Subcutaneous abdominal adipose tissue (tissue), 5 donors: ENCODE results near the gene CGB5.
A peak's percentile ranks its signal among the peaks of the same experiment; 100 is the strongest.
"Not testable (repeated sequence)": the region's sequence is repeated elsewhere in the genome, so short reads cannot be mapped to it uniquely, and the experiment has no call there.

Source experiments
- H3K27ac ChIP-seq: one replicate; pipeline ENCODE4 v1.7.0; 2013; ENCODE audit warnings: low read depth, mild to moderate bottlenecking, inconsistent platforms, low read length, moderate library complexity
- H3K27me3 ChIP-seq, 5 donors: one replicate each; pipeline ENCODE4 v1.7.0; 2013; ENCODE audit warnings: low read length in 5 of 5, inconsistent platforms in 1 of 5; ENCODE audit not compliant: control insufficient read depth in 5 of 5, insufficient read depth in 4 of 5
- H3K36me3 ChIP-seq, 5 donors: one replicate each; pipeline ENCODE4 v1.7.0; 2013; ENCODE audit warnings: low read length in 5 of 5; ENCODE audit not compliant: control insufficient read depth in 5 of 5, insufficient read depth in 5 of 5
- H3K4me1 ChIP-seq, 5 donors: one replicate each; pipeline ENCODE4 v1.7.0; 2013; ENCODE audit warnings: low read length in 5 of 5, mild to moderate bottlenecking in 3 of 5, moderate library complexity in 1 of 5; ENCODE audit not compliant: control insufficient read depth in 5 of 5, insufficient read depth in 5 of 5
- H3K4me3 ChIP-seq, 5 donors: one replicate each; pipeline ENCODE4 v1.7.0; 2013; ENCODE audit warnings: low read length in 5 of 5, low read depth in 1 of 5
- H3K9ac ChIP-seq, 5 donors: one replicate each; pipeline ENCODE4 v1.7.0; 2013; ENCODE audit warnings: low read length in 5 of 5, mild to moderate bottlenecking in 4 of 5, moderate library complexity in 3 of 5
- H3K9me3 ChIP-seq, 5 donors: one replicate each; pipeline ENCODE4 v1.7.0; 2013; ENCODE audit warnings: low read length in 5 of 5; ENCODE audit not compliant: control insufficient read depth in 5 of 5
- donor health status: healthy.
- donor health status: healthy.
- donor health status: healthy.
- donor health status: healthy.
- donor health status: healthy.

CGB5 gene

GRCh38 chr19:49014123-49014869, 29.4 kb upstream of the CGB5 start:
- Histone ChIP-seq H3K36me3 (peaks cover 0 to 69% (median 59%) of the 10 kb centered on the region in 5 donors), H3K4me3 (no peak overlapping the region), H3K9ac (no peak overlapping the region), H3K27ac (no peak overlapping the region), H3K4me1 (peaks cover 0 to 21% (median 19%) of the 10 kb centered on the region in 5 donors), H3K27me3 (peaks cover 0 to 11% (median 4%) of the 10 kb centered on the region in 5 donors), H3K9me3 (no peaks in the 10 kb centered on the region)

DNA sequence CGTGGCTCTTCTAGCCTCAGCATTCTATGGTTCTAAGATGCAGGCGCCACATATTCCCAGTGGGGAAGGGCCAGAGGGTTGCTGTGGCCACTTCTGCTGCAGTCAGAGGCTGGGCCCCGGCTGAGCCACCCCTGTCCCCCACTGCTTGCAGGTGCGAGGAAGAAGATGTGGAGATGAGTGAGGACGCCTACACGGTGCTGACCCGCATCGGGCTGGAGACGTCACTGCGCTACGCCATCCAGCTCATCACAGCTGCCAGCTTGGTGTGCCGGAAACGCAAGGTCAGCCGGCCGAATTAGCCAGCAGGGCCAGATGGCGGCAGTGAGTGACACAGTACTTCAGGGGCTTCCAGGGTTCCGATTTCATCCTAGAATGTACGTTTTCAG, 28.8 kb upstream of the CGB5 start:
- H3K27me3 ChIP-seq = peaks cover 0 to 11% (median 4%) of the 10 kb centered on the region in 5 donors
- no peak overlapping the region for H3K9ac ChIP-seq
- H3K4me1 ChIP-seq = peaks cover 0 to 25% (median 23%) of the 10 kb centered on the region in 5 donors
- no peak overlapping the region for H3K27ac ChIP-seq
- H3K9me3 ChIP-seq = no peaks in the 10 kb centered on the region
- H3K36me3 ChIP-seq = peaks cover 0 to 63% (median 54%) of the 10 kb centered on the region in 5 donors
- H3K4me3 ChIP-seq = no peak overlapping the region

GRCh38 chr19:49016067-49016839, 27.4 kb upstream of the CGB5 start:
- Histone ChIP-seq H3K36me3 (peaks cover 0 to 49% (median 40%) of the 10 kb centered on the region in 5 donors), H3K27me3 (peaks cover 2 to 15% (median 6%) of the 10 kb centered on the region in 5 donors), H3K9ac (no peak overlapping the region), H3K4me3 (no peak overlapping the region), H3K9me3 (no peaks in the 10 kb centered on the region), H3K27ac (no peak overlapping the region), H3K4me1 (peaks cover 0 to 25% (median 23%) of the 10 kb centered on the region in 5 donors)

DNA sequence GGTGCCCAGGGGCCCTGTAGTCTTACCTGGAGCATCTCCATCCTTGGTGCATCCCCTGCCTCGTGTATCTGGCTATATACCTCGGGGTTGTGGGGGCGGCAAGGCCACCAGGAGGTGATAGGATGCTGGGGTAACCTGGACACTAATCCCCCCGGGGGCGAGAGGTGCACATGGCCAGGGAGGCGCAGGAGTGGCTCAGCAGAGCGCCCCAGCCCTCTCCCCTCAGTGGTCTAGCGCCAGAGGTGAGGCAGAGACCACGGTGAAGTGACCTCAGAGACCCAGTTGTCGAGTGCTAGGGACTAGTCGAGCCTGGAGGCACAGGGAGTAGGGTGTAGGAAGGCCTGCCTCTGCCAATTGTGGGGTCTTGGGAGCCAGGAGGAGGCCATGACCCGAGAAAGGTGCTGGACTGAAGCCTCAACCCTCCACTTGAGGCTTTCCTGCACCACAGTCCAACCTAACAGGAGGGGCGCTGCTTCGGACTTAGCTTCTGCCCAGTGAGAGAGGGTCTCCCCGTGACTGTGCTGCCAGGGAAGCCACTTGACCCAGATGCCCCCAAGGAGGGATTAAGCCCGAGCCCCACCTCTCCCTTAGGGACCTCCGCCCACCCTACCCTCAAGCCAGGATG, 26.5 kb upstream of the CGB5 start, which contains the start of gene LHB:
LHB (minus strand) TSS at position 51 of the 625 bp plus-strand sequence; CDS start at position 41, 10 bp downstream.
- Histone ChIP-seq H3K9me3 (no peaks in the 10 kb centered on the region), H3K27me3 (peaks cover 2 to 16% (median 6%) of the 10 kb centered on the region in 5 donors), H3K9ac (peak within 1 kb of the TSS in 2 of 5 donors; percentile 30 to 52), H3K4me3 (peak within 1 kb of the TSS in 4 of 5 donors; percentile 57 to 66 (median 59)), H3K27ac (no peak within 1 kb of the TSS), H3K4me1 (peaks cover 0 to 25% (median 23%) of the 10 kb centered on the region in 5 donors), H3K36me3 (peaks cover 0 to 40% (median 31%) of the 10 kb centered on the region in 5 donors)

- H3K9me3 ChIP-seq = no peaks in the 10 kb centered on the region
- peaks cover 2 to 16% (median 6%) of the 10 kb centered on the region in 5 donors for H3K27me3 ChIP-seq
- peak overlapping the region; percentile 57 to 71 (median 59) for H3K4me3 ChIP-seq
- no peak overlapping the region for H3K27ac ChIP-seq
- H3K4me1 ChIP-seq = peaks cover 0 to 25% (median 23%) of the 10 kb centered on the region in 5 donors
- peaks cover 0 to 34% (median 24%) of the 10 kb centered on the region in 5 donors for H3K36me3 ChIP-seq
- H3K9ac ChIP-seq = peak overlapping the region in 2 of 5 donors; percentile 30 to 52
These were observed 25.8 kb upstream of the CGB5 start for GRCh38 chr19:49017666-49018351.

DNA sequence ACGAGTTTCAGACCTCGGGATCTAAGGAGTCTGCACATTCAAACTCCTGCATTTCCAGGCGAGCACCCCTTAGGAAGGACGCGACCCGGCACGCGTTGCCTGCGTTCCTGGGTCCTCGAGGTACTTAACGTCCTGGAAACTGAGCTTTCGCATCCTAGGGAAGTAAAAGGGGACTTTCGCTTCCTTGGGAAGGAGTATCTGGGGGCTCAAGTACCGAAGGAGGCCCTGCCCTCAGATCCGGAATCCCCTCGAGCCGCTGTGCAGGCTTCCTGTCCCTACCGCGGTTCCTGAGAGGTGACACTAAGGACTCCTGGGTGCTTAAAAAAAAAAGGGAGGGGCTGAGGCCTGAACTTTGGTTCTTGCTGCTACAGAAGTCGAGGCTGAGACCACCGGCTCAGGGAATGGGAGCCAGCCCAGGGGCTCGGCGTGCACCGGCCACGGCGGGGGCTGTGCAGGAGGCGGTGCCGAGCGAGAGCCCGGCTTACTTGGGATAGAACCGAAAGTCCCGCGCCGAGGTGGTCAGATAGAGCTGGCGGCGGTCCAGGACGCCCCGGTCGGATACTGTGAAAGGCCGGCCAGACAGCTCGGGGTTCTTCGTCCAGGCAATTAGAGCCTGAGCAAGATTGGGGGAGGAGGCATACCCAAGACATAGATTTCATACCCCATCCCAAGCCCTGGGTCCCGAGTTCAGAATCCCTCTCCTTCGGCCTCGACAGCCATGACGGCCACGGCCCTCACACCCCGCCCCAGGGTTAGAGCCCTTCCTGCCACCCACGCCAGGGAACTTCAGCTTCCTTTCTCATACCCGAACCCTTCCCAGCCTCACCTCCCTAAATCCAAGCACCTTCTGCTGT, 25.0 kb upstream of the CGB5 start:
- Histone ChIP-seq H3K27me3 (peaks cover 2 to 16% (median 6%) of the 10 kb centered on the region in 5 donors), H3K4me3 (peak overlapping the region; percentile 57 to 71 (median 59)), H3K9ac (peak overlapping the region in 3 of 5 donors; percentile 37 to 51 (median 41)), H3K36me3 (peaks cover 0 to 27% (median 24%) of the 10 kb centered on the region in 5 donors), H3K4me1 (peaks cover 0 to 25% (median 23%) of the 10 kb centered on the region in 5 donors)
- not testable (repeated sequence) for H3K9me3 ChIP-seq, H3K27ac ChIP-seq

DNA sequence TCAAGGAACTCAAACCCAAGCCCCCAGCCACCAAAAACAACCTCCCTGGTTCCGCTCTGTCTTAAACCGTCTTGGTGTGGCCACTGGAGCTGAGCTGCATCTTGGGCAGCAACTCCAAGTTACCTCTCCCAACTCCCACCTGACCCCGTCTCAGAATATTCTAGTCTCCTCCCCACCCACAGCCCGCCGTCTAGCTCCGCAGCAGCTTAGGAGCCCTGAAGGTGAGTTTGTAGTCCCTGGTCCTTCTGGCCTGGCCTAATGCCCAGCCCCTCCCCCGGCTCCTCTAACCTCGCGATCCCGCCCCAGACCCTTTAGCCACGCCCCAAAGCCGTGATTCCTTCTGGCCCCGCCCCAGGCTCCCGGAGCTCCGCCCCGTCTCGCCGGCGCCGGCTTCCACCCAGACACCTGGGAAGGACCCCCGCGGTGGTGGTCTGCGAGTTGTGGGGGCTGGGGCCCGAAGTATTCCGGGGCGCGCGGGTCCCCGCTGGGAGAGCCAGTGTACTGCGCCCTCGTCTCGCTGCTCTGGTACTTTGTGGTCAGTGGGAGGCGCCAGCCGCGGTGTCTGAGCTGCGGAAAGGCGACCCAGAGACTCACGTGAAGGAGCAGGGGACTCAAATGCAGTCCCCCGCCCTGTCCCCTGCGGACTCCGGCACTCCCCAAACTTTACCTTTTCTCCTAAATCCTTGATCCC, 24.3 kb upstream of the CGB5 start:
- Histone ChIP-seq H3K4me1 (peaks cover 0 to 25% (median 23%) of the 10 kb centered on the region in 5 donors), H3K36me3 (peaks cover 0 to 21% (median 19%) of the 10 kb centered on the region in 5 donors), H3K9ac (peak overlapping the region in 1 of 5 donors; percentile 37), H3K27me3 (peaks cover 2 to 16% (median 6%) of the 10 kb centered on the region in 5 donors), H3K4me3 (peak overlapping the region; percentile 41 to 66 (median 59)), H3K9me3 (no peaks in the 10 kb centered on the region), H3K27ac (no peak overlapping the region)

DNA sequence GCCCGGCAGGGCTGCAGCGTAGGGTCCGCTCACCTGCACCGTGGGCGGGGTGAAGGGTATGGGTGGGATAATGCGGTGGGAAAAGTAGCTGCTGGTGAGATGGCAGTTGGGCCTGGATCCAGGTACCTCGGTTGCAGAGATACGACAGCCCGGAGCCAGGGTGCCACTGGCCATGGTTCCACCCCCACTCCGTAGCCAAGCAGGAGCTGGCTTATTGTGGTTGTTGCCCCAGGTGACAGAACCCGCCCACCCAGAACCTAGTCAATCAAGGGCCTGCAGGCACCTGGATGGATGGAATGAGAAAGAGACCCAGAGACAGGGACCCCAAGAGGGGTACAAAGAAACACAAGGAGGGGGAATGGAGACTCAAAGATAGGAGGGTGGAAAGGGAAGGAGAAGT, 23.3 kb upstream of the CGB5 start:
- H3K27me3 ChIP-seq = peaks cover 2 to 16% (median 6%) of the 10 kb centered on the region in 5 donors
- H3K27ac ChIP-seq = no peak overlapping the region

More for the DNA sequence above, 23.3 kb upstream of the CGB5 start:
- H3K4me3 ChIP-seq = no peak overlapping the region
- H3K4me1 ChIP-seq = peaks cover 0 to 25% (median 23%) of the 10 kb centered on the region in 5 donors
- no peaks in the 10 kb centered on the region for H3K9me3 ChIP-seq
- no peak overlapping the region for H3K9ac ChIP-seq
- H3K36me3 ChIP-seq = peaks cover 0 to 11% (median 9%) of the 10 kb centered on the region in 5 donors
